GM12891 (cell line): Measurements from ENCODE around the gene ABTB2.

Experiments used
- POLR2A ChIP-seq: IDR thresholded peaks from 2 replicates; pipeline ENCODE4 v1.6.1; 2011; ENCODE audit warnings: low read depth, low read length, control low read depth
- POLR2AphosphoS5 ChIP-seq: IDR thresholded peaks from 2 replicates; pipeline ENCODE4 v1.6.1; 2011; ENCODE audit warnings: low read depth, low read length, control low read depth
- SPI1 ChIP-seq: IDR thresholded peaks from 2 replicates; pipeline ENCODE4 v1.6.1; 2011; ENCODE audit warnings: low read depth, low read length, control low read depth

GRCh38 chr11:34380696-34381095 lies 22.9 kb upstream of the ABTB2 start:
- TF ChIP-seq POLR2A (no peak), POLR2AphosphoS5 (no peak), SPI1 (no peak)
